ENCODE data around the gene FOXI2. TPM values are rescaled to one million over a fixed set of nuclear protein-coding genes. Genes with fewer than 3 reads are reported as not detected.

The FOXI2 gene
- total RNA-seq, 4 donors from 2014 or later, result 0.14 to 1.3 TPM; not detected in 2

DNA sequence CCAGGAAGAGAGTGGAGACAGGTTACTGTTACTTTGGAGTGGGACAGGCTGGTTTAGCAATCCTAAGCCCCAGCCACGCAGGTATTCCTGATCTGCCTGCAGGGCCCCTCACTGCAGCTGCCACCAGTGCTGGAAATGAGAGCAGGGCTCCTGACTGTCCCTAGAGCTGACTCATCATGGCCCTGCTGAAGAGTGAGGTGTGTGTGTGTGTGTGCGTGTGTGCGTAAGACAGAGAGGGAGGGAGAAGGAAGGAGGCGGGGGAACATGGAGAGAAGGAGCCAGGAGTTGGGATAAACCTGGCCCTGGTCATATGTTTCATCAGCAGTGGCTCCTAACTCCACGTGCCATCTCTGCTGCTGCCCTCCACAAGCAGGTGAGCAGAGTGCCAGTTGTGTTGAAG lies 3.6 kb downstream of the FOXI2 start:
- Histone ChIP-seq H3K27me3 (peaks cover 0 to 22% of the 10 kb centered on the region in 2 donors), H3K9me3 (no peaks in the 10 kb centered on the region), H3K4me1 (no peaks in the 10 kb centered on the region), H3K27ac (no peak overlapping the region), H3K4me3 (no peak overlapping the region), H3K36me3 (no peaks in the 10 kb centered on the region)
- DNase-seq, result no peak
- no peak for TF ChIP-seq POLR2A (IDR thresholded peaks at IDR 0.05)
- TF ChIP-seq, protein P1, sequence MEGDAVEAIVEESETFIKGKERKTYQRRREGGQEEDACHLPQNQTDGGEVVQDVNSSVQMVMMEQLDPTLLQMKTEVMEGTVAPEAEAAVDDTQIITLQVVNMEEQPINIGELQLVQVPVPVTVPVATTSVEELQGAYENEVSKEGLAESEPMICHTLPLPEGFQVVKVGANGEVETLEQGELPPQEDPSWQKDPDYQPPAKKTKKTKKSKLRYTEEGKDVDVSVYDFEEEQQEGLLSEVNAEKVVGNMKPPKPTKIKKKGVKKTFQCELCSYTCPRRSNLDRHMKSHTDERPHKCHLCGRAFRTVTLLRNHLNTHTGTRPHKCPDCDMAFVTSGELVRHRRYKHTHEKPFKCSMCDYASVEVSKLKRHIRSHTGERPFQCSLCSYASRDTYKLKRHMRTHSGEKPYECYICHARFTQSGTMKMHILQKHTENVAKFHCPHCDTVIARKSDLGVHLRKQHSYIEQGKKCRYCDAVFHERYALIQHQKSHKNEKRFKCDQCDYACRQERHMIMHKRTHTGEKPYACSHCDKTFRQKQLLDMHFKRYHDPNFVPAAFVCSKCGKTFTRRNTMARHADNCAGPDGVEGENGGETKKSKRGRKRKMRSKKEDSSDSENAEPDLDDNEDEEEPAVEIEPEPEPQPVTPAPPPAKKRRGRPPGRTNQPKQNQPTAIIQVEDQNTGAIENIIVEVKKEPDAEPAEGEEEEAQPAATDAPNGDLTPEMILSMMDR (IDR thresholded peaks at IDR 0.05), result no peak
- intact Hi-C loops (cut with DNase I; ENCODE audit: low total_unique reads), result no loop called here

- H3K36me3 ChIP-seq, result no peaks in the 10 kb centered on the region
- TF ChIP-seq POLR2A (IDR thresholded peaks at IDR 0.05), result no peak
- TF ChIP-seq, protein P1 (IDR thresholded peaks at IDR 0.05), result no peak
- H3K4me3 ChIP-seq, result no peak overlapping the region
- H3K4me1 ChIP-seq, result no peaks in the 10 kb centered on the region
- intact Hi-C loops (cut with DNase I; ENCODE audit: low total_unique reads), result no loop called here
- peaks cover 0 to 6% of the 10 kb centered on the region in 2 donors for H3K27me3 ChIP-seq
- H3K27ac ChIP-seq, result no peak overlapping the region
- no peaks in the 10 kb centered on the region for H3K9me3 ChIP-seq
- DNase-seq, result no peak
Measured at GRCh38 chr10:127743205-127743604, 6.2 kb downstream of the FOXI2 start.

DNA sequence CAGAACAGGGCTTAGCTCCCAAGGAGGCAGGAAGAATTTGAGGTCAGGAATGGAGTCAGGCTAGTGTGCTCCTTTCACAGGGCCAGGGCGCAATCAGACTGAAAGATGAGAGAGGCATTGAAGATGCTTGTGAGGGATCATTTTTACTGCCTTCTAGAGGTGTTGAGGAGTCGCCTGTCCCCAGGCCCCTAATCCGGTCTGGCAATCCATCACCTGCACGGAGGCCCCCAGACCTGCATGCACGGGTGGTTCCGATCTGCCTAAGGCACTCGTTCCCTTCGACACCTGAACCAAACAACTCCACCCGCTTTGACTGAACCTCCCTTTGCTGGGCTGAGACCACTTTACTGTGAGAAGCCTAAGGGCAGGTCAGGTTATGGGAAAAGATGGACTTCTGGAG lies 8.0 kb downstream of the FOXI2 start:
- H3K27me3 ChIP-seq, result no peaks in the 10 kb centered on the region
- no peak overlapping the region for H3K27ac ChIP-seq
- H3K4me3 ChIP-seq, result no peak overlapping the region
- no peak for TF ChIP-seq POLR2A (IDR thresholded peaks at IDR 0.05)
- TF ChIP-seq, protein P1 (IDR thresholded peaks at IDR 0.05), result no peak
- no peaks in the 10 kb centered on the region for H3K9me3 ChIP-seq
- no peak for DNase-seq
- intact Hi-C loops (cut with DNase I; ENCODE audit: low total_unique reads), result no loop called here
- no peaks in the 10 kb centered on the region for H3K36me3 ChIP-seq
- no peaks in the 10 kb centered on the region for H3K4me1 ChIP-seq

DNA sequence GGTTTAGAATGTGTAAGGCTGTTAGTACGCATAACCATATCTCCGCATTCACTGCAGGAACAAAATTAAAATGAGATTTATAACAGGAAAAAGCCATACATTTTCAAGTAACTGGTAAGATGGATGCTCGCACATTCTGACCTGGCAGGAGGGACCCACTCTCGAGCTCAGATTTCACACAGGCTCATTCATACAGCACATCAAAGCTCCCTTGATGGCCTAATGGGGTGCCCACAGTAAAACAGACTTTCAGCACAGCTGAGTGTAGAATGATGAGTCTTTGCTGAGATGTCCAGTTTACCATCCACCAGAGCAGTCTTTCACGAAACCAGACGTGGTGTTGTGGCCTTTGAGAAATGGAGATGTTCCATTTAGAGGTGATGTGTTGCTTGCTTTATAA lies 8.9 kb downstream of the FOXI2 start:
- H3K36me3 ChIP-seq, result no peaks in the 10 kb centered on the region
- intact Hi-C loops (cut with DNase I; ENCODE audit: low total_unique reads), result no loop called here
- no peak overlapping the region for H3K27ac ChIP-seq
- no peaks in the 10 kb centered on the region for H3K4me1 ChIP-seq
- no peaks in the 10 kb centered on the region for H3K27me3 ChIP-seq
- no peak for DNase-seq
- H3K9me3 ChIP-seq, result no peaks in the 10 kb centered on the region
- TF ChIP-seq, protein P1 (IDR thresholded peaks at IDR 0.05), result no peak
- no peak for TF ChIP-seq POLR2A (IDR thresholded peaks at IDR 0.05)
- H3K4me3 ChIP-seq, result no peak overlapping the region

GRCh38 chr10:127755753-127756152 lies 18.8 kb downstream of the FOXI2 start:
- intact Hi-C loops (cut with DNase I; ENCODE audit: low total_unique reads), result no loop called here
- no peak for TF ChIP-seq POLR2A (IDR thresholded peaks at IDR 0.05)
- TF ChIP-seq, protein P1 (IDR thresholded peaks at IDR 0.05), result no peak
- DNase-seq, result no peak
- H3K9me3 ChIP-seq, result no peaks in the 10 kb centered on the region
- no peaks in the 10 kb centered on the region for H3K27me3 ChIP-seq
- no peaks in the 10 kb centered on the region for H3K36me3 ChIP-seq
- no peaks in the 10 kb centered on the region for H3K4me1 ChIP-seq
- no peak overlapping the region for H3K4me3 ChIP-seq
- no peak overlapping the region for H3K27ac ChIP-seq
